Ishikawa (cell line): ENCODE results near the gene SUMO4.

Experiments used
- CEBPB ChIP-seq: IDR thresholded peaks from 2 replicates; pipeline ENCODE4 v1.6.1; 2012
- TCF12 ChIP-seq: IDR thresholded peaks from 2 replicates; pipeline ENCODE4 v1.6.1; 2012; ENCODE audit warnings: low read depth
- TEAD4 ChIP-seq: IDR thresholded peaks from 2 replicates; pipeline ENCODE4 v1.6.1; 2012
- YY1 ChIP-seq: IDR thresholded peaks from 2 replicates; pipeline ENCODE4 v1.6.1; 2012; ENCODE audit warnings: low read depth
- TF ChIP-seq, protein P1 (sequence below): IDR thresholded peaks from 2 replicates; pipeline ENCODE4 v1.6.1; 2012

DNA sequence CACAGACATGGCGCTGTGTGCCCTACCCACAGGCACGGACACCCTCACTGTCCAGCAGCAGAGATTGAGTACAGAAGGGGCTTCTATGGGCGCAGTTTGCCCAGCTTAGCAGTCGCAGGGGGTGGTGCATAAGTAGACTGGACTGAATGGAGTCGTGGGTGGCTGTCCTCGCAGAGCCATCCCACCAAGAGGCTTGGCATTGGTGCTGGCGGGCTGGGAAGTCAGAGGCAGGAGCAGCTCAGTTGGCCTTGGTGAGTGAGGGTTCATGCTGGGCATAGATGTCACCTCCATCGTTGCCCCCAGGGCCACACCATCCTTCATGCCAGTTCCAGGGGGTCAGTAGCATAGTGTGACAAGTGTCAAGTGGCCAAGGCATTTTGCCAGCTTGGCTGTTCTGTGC, 25.2 kb downstream of the SUMO4 start:
- TF ChIP-seq YY1, result no peak
- TF ChIP-seq TCF12, result no peak
- TF ChIP-seq, protein P1, sequence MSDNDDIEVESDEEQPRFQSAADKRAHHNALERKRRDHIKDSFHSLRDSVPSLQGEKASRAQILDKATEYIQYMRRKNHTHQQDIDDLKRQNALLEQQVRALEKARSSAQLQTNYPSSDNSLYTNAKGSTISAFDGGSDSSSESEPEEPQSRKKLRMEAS, result no peak
- no peak for TF ChIP-seq CEBPB
- no peak for TF ChIP-seq TEAD4
